SK-N-SH treated with all-trans-retinoic acid at 6 μM for 48 hours (cell line): Measurements from ENCODE around the gene GLIS1.

Source experiments
- ARNTL ChIP-seq: fragments of 450-650 bp; formaldehyde crosslinking; IDR thresholded peaks from 2 replicates; pipeline ENCODE4 v1.5.0; 2020; ENCODE audit warnings: low read depth, mild to moderate bottlenecking, moderate library complexity, borderline replicate concordance
- BACH2 ChIP-seq: fragments of 250-450 bp; sonication (Bioruptor Pico); IDR thresholded peaks from 2 replicates; pipeline ENCODE4 v1.9.0; 2021; ENCODE audit warnings: mild to moderate bottlenecking, borderline replicate concordance
- CSDC2 ChIP-seq: fragments of 250-450 bp; sonication (Bioruptor Pico); IDR thresholded peaks from 2 replicates; pipeline ENCODE4 v1.5.0; 2020; ENCODE audit warnings: mild to moderate bottlenecking, moderate library complexity
- SNAI2 ChIP-seq: fragments of 250-450 bp; sonication (Bioruptor Pico); IDR thresholded peaks from 2 replicates; pipeline ENCODE4 v1.5.0; 2020; ENCODE audit warnings: mild to moderate bottlenecking, moderate library complexity
- TCF4 ChIP-seq: fragments of 250-450 bp; sonication (Bioruptor Pico); IDR thresholded peaks from 2 replicates; pipeline ENCODE4 v1.8.0; 2021; ENCODE audit warnings: mild to moderate bottlenecking, moderate library complexity, borderline replicate concordance
- ZC3H10 ChIP-seq: fragments of 250-450 bp; sonication (Bioruptor Pico); IDR thresholded peaks from 2 replicates; pipeline ENCODE4 v1.5.1; 2021; ENCODE audit warnings: mild to moderate bottlenecking, moderate library complexity
- ZFP3 ChIP-seq: fragments of 250-450 bp; sonication (Bioruptor Pico); IDR thresholded peaks from 2 replicates; pipeline ENCODE4 v1.5.0; 2020; ENCODE audit warnings: mild to moderate bottlenecking, moderate library complexity
- ZFP30 ChIP-seq: fragments of 450-650 bp; formaldehyde crosslinking; IDR thresholded peaks from 2 replicates; pipeline ENCODE4 v1.5.0; 2022; ENCODE audit warnings: mild to moderate bottlenecking, moderate library complexity
- ZNF70 ChIP-seq: fragments of 450-650 bp; formaldehyde crosslinking; IDR thresholded peaks from 2 replicates; pipeline ENCODE4 v1.5.0; 2020; ENCODE audit warnings: mild to moderate bottlenecking, moderate library complexity
- TF ChIP-seq, protein P1 (sequence below): fragments of 250-450 bp; sonication (Bioruptor Pico); IDR thresholded peaks from 2 replicates; pipeline ENCODE4 v1.5.1; 2020; ENCODE audit warnings: low read depth, mild to moderate bottlenecking, moderate library complexity
- TF ChIP-seq, protein P2 (sequence below): fragments of 250-450 bp; sonication (Bioruptor Pico); IDR thresholded peaks from 2 replicates; pipeline ENCODE4 v1.5.0; 2020; ENCODE audit warnings: mild to moderate bottlenecking, moderate library complexity

DNA sequence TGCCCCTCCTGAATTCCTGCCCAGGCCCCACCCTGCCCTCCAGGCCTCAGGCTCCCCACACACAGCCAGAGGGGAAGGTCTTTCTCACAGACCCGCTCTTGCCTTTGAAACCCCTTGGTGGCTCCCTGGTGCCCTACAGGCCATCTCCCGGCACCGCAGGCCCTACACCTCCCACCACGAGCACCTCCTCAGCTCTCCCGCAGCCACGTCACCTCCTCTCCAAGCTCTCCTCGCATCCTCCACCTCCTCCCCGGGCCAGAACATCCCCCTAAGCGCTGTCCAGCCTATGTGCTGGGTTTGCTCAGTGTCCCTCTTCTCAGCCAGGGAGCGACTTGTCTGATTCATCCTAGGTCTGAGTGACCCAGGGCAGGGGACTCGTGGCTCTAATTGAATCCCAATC is 213.4 kb downstream of the GLIS1 start:
- no peak for TF ChIP-seq ZNF70
- TF ChIP-seq ZC3H10: no peak
- TF ChIP-seq, protein P1, sequence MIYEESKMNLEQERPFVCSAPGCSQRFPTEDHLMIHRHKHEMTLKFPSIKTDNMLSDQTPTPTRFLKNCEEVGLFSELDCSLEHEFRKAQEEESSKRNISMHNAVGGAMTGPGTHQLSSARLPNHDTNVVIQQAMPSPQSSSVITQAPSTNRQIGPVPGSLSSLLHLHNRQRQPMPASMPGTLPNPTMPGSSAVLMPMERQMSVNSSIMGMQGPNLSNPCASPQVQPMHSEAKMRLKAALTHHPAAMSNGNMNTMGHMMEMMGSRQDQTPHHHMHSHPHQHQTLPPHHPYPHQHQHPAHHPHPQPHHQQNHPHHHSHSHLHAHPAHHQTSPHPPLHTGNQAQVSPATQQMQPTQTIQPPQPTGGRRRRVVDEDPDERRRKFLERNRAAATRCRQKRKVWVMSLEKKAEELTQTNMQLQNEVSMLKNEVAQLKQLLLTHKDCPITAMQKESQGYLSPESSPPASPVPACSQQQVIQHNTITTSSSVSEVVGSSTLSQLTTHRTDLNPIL (CRISPR knock-in tag): no peak
- TF ChIP-seq BACH2 (CRISPR knock-in tag): no peak
- TF ChIP-seq ZFP3 (CRISPR knock-in tag): no peak
- no peak for TF ChIP-seq SNAI2 (CRISPR knock-in tag)
- TF ChIP-seq, protein P2, sequence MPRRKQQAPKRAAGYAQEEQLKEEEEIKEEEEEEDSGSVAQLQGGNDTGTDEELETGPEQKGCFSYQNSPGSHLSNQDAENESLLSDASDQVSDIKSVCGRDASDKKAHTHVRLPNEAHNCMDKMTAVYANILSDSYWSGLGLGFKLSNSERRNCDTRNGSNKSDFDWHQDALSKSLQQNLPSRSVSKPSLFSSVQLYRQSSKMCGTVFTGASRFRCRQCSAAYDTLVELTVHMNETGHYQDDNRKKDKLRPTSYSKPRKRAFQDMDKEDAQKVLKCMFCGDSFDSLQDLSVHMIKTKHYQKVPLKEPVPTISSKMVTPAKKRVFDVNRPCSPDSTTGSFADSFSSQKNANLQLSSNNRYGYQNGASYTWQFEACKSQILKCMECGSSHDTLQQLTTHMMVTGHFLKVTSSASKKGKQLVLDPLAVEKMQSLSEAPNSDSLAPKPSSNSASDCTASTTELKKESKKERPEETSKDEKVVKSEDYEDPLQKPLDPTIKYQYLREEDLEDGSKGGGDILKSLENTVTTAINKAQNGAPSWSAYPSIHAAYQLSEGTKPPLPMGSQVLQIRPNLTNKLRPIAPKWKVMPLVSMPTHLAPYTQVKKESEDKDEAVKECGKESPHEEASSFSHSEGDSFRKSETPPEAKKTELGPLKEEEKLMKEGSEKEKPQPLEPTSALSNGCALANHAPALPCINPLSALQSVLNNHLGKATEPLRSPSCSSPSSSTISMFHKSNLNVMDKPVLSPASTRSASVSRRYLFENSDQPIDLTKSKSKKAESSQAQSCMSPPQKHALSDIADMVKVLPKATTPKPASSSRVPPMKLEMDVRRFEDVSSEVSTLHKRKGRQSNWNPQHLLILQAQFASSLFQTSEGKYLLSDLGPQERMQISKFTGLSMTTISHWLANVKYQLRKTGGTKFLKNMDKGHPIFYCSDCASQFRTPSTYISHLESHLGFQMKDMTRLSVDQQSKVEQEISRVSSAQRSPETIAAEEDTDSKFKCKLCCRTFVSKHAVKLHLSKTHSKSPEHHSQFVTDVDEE (CRISPR knock-in tag): no peak
- no peak for TF ChIP-seq ZFP30
- TF ChIP-seq ARNTL: no peak
- TF ChIP-seq TCF4 (CRISPR knock-in tag): no peak
- TF ChIP-seq CSDC2 (CRISPR knock-in tag): no peak
